ENCODE measurements around the gene PDCL2. TPM values are rescaled to one million over a fixed set of nuclear protein-coding genes. Genes with fewer than 3 reads are reported as not detected.

Gene PDCL2
- total and polyA plus RNA-seq, 9 of the 15 experiments (the other 6 are each of a cell fraction or from before 2014, with no cell fraction given): 0.62 to 2.5 (median 1.2) TPM

DNA sequence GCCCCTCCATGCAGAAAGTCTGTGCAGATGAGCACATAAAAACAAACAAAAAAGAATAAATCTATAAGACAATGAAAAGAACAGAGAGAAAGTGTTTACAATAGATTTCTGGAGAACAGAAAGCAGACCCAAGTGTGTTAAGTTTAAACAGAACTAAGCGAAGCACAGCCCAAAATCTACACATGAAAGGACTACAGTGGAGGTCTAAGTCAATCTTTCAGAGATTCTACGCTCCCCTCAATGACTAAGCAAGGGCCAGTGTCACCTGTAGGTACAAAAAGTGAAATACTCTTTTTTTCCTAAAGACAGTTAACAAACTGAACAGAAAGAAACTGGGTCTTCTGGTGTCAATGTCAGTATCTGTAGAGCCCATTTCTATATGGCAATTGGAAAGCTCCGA is 63.6 kb downstream of the PDCL2 start:
- ChIA-PET CTCF (ENCODE audit: low intra/inter-chr PET ratio) (no interaction called here), POLR2A (interaction anchor here (0.9 to 1.1 kb wide), 2 partner anchors 10 to 16 kb away, joined by 3 to 4 read pairs; no protein-coding TSS in a partner anchor)
- no peak overlapping the region for H3K4me3 ChIP-seq
- FAIRE-seq (no peak), DNase-seq (ENCODE audit: extremely low read depth in 1 of 4, low spot score in 3 of 4) (no peak), ATAC-seq (no peak; the same call in 2 of the 3 replicates)
- H4K20me1 ChIP-seq (replicated peaks; ENCODE audit: control insufficient read depth, insufficient read depth, low read length): no peaks in the 10 kb centered on the region
- intact Hi-C loops (cut with micrococcal nuclease) (no loop called here), in situ Hi-C loops (cut with MboI) (no loop called here)
- peaks cover 6% of the 10 kb centered on the region; the same call in 1 of the 2 replicates for H3K9me3 ChIP-seq (replicated peaks; ENCODE audit: control insufficient read depth, insufficient read depth, low read depth, low read length)
- no peaks in the 10 kb centered on the region for H3K4me1 ChIP-seq (replicated peaks in 1 of 2; ENCODE audit: control insufficient read depth in 2 of 2, insufficient read depth in 2 of 2, low read length in 2 of 2)
- no peak overlapping the region for H3K4me2 ChIP-seq (ENCODE audit: insufficient read depth, low read length)
- peak overlapping the region; percentile 14; the same call in 1 of the 3 replicates for H3K27ac ChIP-seq (ENCODE audit: extremely low read depth, low read depth, low read length)
- 85% methylated on average over 3 of the region's 3 CpGs for WGBS (ENCODE audit: insufficient coverage, low coverage, missing lambda C conversion rate)
- no peak overlapping the region for H2AFZ ChIP-seq (ENCODE audit: low read depth, low read length)
- no peaks in the 10 kb centered on the region for H3K9me1 ChIP-seq (ENCODE audit: control insufficient read depth, insufficient read depth, low read length)
- H3K36me3 ChIP-seq (ENCODE audit: control insufficient read depth, insufficient read depth, low read length): peaks cover 9% of the 10 kb centered on the region
- BruUV-seq (replicated peaks): no TSS peak
- no peaks in the 10 kb centered on the region for H3K27me3 ChIP-seq (ENCODE audit: control insufficient read depth in 2 of 2, insufficient read depth in 2 of 2, low read length in 2 of 2)
- peaks cover 86% of the 10 kb centered on the region for H3K79me2 ChIP-seq (ENCODE audit: control insufficient read depth, insufficient read depth, low read length)
- no peak overlapping the region for H3K9ac ChIP-seq (ENCODE audit: insufficient read depth in 1 of 2, low read depth in 2 of 2, low read length in 2 of 2)
- no peak for TF ChIP-seq CREBBP (IDR thresholded peaks at IDR 0.05; ENCODE audit: low read depth, low read length)
- TF ChIP-seq, protein P1, sequence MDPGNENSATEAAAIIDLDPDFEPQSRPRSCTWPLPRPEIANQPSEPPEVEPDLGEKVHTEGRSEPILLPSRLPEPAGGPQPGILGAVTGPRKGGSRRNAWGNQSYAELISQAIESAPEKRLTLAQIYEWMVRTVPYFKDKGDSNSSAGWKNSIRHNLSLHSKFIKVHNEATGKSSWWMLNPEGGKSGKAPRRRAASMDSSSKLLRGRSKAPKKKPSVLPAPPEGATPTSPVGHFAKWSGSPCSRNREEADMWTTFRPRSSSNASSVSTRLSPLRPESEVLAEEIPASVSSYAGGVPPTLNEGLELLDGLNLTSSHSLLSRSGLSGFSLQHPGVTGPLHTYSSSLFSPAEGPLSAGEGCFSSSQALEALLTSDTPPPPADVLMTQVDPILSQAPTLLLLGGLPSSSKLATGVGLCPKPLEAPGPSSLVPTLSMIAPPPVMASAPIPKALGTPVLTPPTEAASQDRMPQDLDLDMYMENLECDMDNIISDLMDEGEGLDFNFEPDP (CRISPR knock-in tag; IDR thresholded peaks at IDR 0.05): no peak
- TF ChIP-seq ESRRB (CRISPR knock-in tag; IDR thresholded peaks at IDR 0.05; ENCODE audit: borderline replicate concordance): no peak
- TF ChIP-seq NFYB (IDR thresholded peaks at IDR 0.05; ENCODE audit: extremely low read depth, insufficient read length): no peak
- no peak for TF ChIP-seq PRPF4 (IDR thresholded peaks at IDR 0.05; ENCODE audit: insufficient read depth, low read depth, low read length, poor library complexity, severe bottlenecking)
- no peak for TF ChIP-seq NFE2L1 (tag; IDR thresholded peaks at IDR 0.05; ENCODE audit: borderline replicate concordance, low read depth)
- TF ChIP-seq KLF6 (CRISPR knock-in tag; IDR thresholded peaks at IDR 0.05; ENCODE audit: borderline replicate concordance): no peak
- TF ChIP-seq, protein P2, sequence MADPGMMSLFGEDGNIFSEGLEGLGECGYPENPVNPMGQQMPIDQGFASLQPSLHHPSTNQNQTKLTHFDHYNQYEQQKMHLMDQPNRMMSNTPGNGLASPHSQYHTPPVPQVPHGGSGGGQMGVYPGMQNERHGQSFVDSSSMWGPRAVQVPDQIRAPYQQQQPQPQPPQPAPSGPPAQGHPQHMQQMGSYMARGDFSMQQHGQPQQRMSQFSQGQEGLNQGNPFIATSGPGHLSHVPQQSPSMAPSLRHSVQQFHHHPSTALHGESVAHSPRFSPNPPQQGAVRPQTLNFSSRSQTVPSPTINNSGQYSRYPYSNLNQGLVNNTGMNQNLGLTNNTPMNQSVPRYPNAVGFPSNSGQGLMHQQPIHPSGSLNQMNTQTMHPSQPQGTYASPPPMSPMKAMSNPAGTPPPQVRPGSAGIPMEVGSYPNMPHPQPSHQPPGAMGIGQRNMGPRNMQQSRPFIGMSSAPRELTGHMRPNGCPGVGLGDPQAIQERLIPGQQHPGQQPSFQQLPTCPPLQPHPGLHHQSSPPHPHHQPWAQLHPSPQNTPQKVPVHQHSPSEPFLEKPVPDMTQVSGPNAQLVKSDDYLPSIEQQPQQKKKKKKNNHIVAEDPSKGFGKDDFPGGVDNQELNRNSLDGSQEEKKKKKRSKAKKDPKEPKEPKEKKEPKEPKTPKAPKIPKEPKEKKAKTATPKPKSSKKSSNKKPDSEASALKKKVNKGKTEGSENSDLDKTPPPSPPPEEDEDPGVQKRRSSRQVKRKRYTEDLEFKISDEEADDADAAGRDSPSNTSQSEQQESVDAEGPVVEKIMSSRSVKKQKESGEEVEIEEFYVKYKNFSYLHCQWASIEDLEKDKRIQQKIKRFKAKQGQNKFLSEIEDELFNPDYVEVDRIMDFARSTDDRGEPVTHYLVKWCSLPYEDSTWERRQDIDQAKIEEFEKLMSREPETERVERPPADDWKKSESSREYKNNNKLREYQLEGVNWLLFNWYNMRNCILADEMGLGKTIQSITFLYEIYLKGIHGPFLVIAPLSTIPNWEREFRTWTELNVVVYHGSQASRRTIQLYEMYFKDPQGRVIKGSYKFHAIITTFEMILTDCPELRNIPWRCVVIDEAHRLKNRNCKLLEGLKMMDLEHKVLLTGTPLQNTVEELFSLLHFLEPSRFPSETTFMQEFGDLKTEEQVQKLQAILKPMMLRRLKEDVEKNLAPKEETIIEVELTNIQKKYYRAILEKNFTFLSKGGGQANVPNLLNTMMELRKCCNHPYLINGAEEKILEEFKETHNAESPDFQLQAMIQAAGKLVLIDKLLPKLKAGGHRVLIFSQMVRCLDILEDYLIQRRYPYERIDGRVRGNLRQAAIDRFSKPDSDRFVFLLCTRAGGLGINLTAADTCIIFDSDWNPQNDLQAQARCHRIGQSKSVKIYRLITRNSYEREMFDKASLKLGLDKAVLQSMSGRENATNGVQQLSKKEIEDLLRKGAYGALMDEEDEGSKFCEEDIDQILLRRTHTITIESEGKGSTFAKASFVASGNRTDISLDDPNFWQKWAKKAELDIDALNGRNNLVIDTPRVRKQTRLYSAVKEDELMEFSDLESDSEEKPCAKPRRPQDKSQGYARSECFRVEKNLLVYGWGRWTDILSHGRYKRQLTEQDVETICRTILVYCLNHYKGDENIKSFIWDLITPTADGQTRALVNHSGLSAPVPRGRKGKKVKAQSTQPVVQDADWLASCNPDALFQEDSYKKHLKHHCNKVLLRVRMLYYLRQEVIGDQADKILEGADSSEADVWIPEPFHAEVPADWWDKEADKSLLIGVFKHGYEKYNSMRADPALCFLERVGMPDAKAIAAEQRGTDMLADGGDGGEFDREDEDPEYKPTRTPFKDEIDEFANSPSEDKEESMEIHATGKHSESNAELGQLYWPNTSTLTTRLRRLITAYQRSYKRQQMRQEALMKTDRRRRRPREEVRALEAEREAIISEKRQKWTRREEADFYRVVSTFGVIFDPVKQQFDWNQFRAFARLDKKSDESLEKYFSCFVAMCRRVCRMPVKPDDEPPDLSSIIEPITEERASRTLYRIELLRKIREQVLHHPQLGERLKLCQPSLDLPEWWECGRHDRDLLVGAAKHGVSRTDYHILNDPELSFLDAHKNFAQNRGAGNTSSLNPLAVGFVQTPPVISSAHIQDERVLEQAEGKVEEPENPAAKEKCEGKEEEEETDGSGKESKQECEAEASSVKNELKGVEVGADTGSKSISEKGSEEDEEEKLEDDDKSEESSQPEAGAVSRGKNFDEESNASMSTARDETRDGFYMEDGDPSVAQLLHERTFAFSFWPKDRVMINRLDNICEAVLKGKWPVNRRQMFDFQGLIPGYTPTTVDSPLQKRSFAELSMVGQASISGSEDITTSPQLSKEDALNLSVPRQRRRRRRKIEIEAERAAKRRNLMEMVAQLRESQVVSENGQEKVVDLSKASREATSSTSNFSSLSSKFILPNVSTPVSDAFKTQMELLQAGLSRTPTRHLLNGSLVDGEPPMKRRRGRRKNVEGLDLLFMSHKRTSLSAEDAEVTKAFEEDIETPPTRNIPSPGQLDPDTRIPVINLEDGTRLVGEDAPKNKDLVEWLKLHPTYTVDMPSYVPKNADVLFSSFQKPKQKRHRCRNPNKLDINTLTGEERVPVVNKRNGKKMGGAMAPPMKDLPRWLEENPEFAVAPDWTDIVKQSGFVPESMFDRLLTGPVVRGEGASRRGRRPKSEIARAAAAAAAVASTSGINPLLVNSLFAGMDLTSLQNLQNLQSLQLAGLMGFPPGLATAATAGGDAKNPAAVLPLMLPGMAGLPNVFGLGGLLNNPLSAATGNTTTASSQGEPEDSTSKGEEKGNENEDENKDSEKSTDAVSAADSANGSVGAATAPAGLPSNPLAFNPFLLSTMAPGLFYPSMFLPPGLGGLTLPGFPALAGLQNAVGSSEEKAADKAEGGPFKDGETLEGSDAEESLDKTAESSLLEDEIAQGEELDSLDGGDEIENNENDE (IDR thresholded peaks at IDR 0.05; ENCODE audit: low read depth, low read length): no peak
- no peak for TF ChIP-seq ZNF780A (CRISPR knock-in tag; IDR thresholded peaks at IDR 0.05)

Data from K562 (cell line).